Vagina (tissue), 2 donors: ENCODE measurements around the gene PALLD. TPM values are rescaled to one million over a fixed set of nuclear protein-coding genes. Genes with fewer than 3 reads are reported as not detected.

ENCODE experiments used
- DNase-seq, 2 donors: peaks; one replicate each; pipeline ENCODE4 v3.0.0-alpha.2; 2017; ENCODE audit errors: extremely low spot score in 2 of 2
- H3K27ac ChIP-seq: fragments of 200-600 bp; sonication (generic); one replicate; pipeline ENCODE4 v1.5.1; 2019
- H3K27me3 ChIP-seq: fragments of 200-600 bp; sonication (generic); one replicate; pipeline ENCODE4 v1.5.1; 2019
- H3K36me3 ChIP-seq, 2 donors: fragments of 200-600 bp; sonication (generic); one replicate each; pipeline ENCODE4 v1.5.1; 2017 to 2019
- H3K4me1 ChIP-seq: fragments of 200-600 bp; sonication (generic); one replicate; pipeline ENCODE4 v1.5.1; 2019
- H3K4me3 ChIP-seq, 2 donors: fragments of 200-600 bp; sonication (generic); 1 replicate in 1 of 2; 2 replicates in 1 of 2; pipeline ENCODE4 v1.5.1; 2016 to 2019
- H3K9me3 ChIP-seq: fragments of 200-600 bp; sonication (generic); one replicate; pipeline ENCODE4 v1.5.1; 2019
- POLR2A ChIP-seq, 2 donors: fragments of 450-650 bp; IDR thresholded peaks; one replicate each; pipeline ENCODE4 v1.6.1; 2017; ENCODE audit warnings: antibody characterized with exemption in 2 of 2, mild to moderate bottlenecking in 2 of 2, moderate library complexity in 2 of 2
- POLR2AphosphoS5 ChIP-seq, 2 donors: sonication (generic); formaldehyde crosslinking; IDR thresholded peaks; one replicate each; pipeline ENCODE4 v1.9.0; 2017; ENCODE audit warnings: antibody characterized with exemption in 2 of 2, mild to moderate bottlenecking in 2 of 2, low read depth in 1 of 2; ENCODE audit not compliant: insufficient read depth in 1 of 2
- intact Hi-C: fragments of 100-400 bp; cut with DNase I; formaldehyde crosslinking; loops from one replicate; pipeline ENCODE4 v1.15.1; 2023
- total RNA-seq: library from RNA; depleted of rRNA; stranded (reverse); fragments of >200 nt; gene quantifications from one replicate; pipeline ENCODE4 v1.2.3, GENCODE V29; 2016
- TF ChIP-seq, protein P1 (sequence below), 3 experiments: fragments of 450-650 bp in 2 of 3; fragments of 200-600 bp in 1 of 3; sonication (generic) in 1 of 3; IDR thresholded peaks; one replicate each; pipeline ENCODE4 v1.5.1; 2017 to 2019; ENCODE audit warnings: antibody characterized with exemption in 3 of 3, mild to moderate bottlenecking in 2 of 3, moderate library complexity in 2 of 3

The PALLD gene
- total RNA-seq, 1 donor from 2014 or later, result 229 TPM

DNA sequence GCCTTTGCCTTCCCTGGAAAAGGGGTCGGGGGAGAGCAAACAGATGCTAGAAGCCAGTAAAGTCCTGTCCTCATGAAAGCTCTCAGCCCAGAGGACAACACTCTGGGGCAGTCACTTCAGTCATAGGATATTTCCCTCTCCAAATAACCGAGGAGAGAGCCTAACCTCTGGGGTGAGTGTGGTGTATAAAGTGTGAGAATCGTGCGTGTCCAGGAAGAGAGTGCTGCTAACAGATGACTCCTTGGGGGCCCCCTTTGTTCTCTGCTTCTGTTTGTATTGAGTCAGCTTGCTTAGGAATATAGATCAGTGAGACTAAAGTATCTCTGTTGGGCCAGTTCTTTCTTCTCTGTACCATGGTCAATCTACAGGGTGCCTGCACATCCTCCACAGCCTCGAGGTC, 247.2 kb downstream of the PALLD start:
- no peak for DNase-seq
- H3K27me3 ChIP-seq, result no peaks in the 10 kb centered on the region
- no peaks in the 10 kb centered on the region for H3K36me3 ChIP-seq
- TF ChIP-seq POLR2AphosphoS5 (IDR thresholded peaks at IDR 0.05; ENCODE audit: insufficient read depth in 1 of 2, low read depth in 1 of 2) (no peak), POLR2A (IDR thresholded peaks at IDR 0.05) (no peak)
- TF ChIP-seq, protein P1, sequence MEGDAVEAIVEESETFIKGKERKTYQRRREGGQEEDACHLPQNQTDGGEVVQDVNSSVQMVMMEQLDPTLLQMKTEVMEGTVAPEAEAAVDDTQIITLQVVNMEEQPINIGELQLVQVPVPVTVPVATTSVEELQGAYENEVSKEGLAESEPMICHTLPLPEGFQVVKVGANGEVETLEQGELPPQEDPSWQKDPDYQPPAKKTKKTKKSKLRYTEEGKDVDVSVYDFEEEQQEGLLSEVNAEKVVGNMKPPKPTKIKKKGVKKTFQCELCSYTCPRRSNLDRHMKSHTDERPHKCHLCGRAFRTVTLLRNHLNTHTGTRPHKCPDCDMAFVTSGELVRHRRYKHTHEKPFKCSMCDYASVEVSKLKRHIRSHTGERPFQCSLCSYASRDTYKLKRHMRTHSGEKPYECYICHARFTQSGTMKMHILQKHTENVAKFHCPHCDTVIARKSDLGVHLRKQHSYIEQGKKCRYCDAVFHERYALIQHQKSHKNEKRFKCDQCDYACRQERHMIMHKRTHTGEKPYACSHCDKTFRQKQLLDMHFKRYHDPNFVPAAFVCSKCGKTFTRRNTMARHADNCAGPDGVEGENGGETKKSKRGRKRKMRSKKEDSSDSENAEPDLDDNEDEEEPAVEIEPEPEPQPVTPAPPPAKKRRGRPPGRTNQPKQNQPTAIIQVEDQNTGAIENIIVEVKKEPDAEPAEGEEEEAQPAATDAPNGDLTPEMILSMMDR (IDR thresholded peaks at IDR 0.05), result no peak
- intact Hi-C loops, result no loop called here
- peaks cover 12% of the 10 kb centered on the region for H3K4me1 ChIP-seq
- H3K27ac ChIP-seq, result peak overlapping the region; percentile 52
- no peaks in the 10 kb centered on the region for H3K9me3 ChIP-seq
- no peak overlapping the region for H3K4me3 ChIP-seq

DNA sequence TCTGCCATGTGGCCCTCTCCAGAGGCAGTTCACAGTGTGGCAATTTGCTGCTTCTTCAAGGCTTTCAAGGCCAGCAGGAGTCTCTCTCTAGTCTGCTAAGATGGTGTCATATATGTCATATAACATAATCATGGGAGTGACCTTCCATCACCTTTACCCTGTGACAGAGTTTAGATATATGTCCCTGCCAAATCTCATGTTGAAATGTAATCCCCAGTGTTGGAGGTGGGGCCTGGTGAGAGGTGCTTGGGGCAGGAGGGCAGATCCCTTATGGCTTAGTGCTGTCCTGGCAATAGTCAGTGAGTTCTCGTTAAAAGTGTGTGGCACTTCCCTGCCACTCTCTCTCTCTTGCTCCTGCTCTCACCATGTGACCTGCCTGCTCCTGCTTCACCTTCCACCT, 252.0 kb downstream of the PALLD start:
- DNase-seq, result peak in 1 of 2 donors; percentile 34
- no peaks in the 10 kb centered on the region for H3K27me3 ChIP-seq
- H3K9me3 ChIP-seq, result no peaks in the 10 kb centered on the region
- TF ChIP-seq POLR2AphosphoS5 (IDR thresholded peaks at IDR 0.05; ENCODE audit: insufficient read depth in 1 of 2, low read depth in 1 of 2), result no peak
- no peak for TF ChIP-seq POLR2A (IDR thresholded peaks at IDR 0.05)
- TF ChIP-seq, protein P1 (IDR thresholded peaks at IDR 0.05), result no peak
- H3K36me3 ChIP-seq, result no peaks in the 10 kb centered on the region
- H3K4me3 ChIP-seq, result no peak overlapping the region
- H3K27ac ChIP-seq, result no peak overlapping the region
- peaks cover 5% of the 10 kb centered on the region for H3K4me1 ChIP-seq
- intact Hi-C loops, result no loop called here

DNA sequence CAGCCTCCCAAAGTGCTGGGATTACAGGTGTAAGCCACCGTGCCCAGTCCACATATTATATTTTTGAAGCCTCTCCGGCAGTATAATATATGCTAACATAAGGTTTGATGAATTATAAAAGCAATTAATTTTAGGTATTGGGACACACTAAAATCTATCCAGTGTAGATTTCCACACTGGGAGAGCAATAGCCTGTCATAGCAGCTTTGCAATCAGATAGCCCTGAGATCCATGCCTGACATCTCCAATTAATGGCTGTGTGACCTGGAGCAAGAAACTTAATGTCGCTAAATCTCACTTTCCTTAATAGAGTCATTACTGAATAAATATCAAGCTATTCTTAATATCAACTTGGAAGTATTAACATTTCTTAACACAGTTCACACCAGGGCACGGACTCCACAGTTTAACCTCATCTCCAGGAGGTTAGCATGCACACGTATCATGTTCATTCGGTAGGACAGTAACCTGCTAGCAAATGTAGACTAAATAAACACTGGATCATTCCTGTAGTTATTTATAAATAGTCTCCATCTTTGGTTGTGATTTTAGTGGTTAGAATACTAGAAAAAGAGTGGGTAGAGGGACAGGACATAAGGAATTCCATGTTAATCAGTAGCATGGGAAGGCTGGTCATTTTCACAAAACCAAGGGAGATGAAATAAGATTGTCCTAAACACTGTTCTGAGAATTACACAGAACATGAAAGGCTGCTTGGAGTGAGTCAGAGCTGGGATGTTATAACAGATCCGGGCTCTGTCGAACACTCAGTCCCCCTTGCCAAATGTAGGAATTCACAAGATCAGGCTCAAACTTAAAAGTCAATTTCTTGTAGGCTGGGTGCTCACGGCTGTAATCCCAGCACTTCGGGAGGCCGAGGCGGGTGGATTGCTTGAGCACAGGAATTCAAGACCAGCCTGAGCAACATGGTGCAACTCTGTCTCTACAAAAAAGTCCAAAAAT, 254.7 kb downstream of the PALLD start:
- TF ChIP-seq POLR2AphosphoS5 (IDR thresholded peaks at IDR 0.05; ENCODE audit: insufficient read depth in 1 of 2, low read depth in 1 of 2) (no peak), POLR2A (IDR thresholded peaks at IDR 0.05) (no peak)
- TF ChIP-seq, protein P1 (IDR thresholded peaks at IDR 0.05), result no peak
- Histone ChIP-seq H3K27ac (peak overlapping the region; percentile 57), H3K4me3 (no peak overlapping the region), H3K36me3 (no peaks in the 10 kb centered on the region), H3K27me3 (no peaks in the 10 kb centered on the region), H3K9me3 (no peaks in the 10 kb centered on the region), H3K4me1 (peaks cover 5% of the 10 kb centered on the region)
- DNase-seq, result no peak
- intact Hi-C loops, result no loop called here

DNA sequence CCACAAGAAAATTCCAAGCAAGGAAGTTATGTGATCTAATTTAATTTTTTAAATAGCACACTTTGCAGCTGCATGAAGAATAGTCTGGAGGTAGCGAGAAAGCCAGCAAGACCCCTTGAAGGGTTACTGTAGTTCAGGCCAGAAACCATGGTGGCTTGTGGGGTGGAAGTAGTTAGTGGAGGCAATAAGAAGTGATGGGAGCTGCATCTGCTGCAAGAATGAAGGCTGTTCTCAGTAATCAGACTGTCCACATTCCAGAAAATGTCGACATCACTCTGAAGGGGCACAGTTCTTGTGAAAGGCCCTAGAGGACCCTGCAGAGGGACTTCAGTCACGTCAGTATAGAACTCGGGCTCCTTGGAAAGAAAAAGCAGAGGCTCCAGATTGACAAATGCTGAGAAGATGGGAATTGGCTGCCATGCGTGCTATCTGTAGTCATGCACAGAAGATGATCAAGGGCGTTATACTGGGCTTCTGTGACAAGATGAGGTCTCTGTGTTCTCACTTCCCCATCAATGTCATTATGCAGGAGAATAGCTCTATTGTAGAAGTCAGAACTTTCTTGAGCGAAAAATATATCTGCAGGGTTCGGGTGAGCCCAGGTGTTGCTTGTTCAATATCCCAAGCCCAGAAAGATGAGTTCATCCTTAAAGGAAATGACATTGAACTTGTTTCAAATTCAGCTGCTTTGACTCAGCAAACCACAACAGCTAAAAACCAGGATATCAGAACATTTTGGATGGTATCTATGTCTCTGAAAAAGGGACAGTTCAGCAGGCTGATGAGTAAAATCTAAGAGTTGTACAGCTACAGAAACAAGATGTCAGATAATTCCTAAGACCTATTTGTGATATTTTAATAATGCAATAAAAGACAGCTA, 259.0 kb downstream of the PALLD start:
- Histone ChIP-seq H3K27me3 (no peaks in the 10 kb centered on the region), H3K9me3 (no peaks in the 10 kb centered on the region), H3K27ac (no peak overlapping the region), H3K36me3 (no peaks in the 10 kb centered on the region), H3K4me3 (no peak overlapping the region), H3K4me1 (peaks cover 5% of the 10 kb centered on the region)
- TF ChIP-seq, protein P1 (IDR thresholded peaks at IDR 0.05), result no peak
- no peak for TF ChIP-seq POLR2AphosphoS5 (IDR thresholded peaks at IDR 0.05; ENCODE audit: insufficient read depth in 1 of 2, low read depth in 1 of 2)
- TF ChIP-seq POLR2A (IDR thresholded peaks at IDR 0.05), result no peak
- intact Hi-C loops, result no loop called here
- DNase-seq, result no peak
